ENCODE data around the gene LGALS16.

Gene LGALS16

DNA sequence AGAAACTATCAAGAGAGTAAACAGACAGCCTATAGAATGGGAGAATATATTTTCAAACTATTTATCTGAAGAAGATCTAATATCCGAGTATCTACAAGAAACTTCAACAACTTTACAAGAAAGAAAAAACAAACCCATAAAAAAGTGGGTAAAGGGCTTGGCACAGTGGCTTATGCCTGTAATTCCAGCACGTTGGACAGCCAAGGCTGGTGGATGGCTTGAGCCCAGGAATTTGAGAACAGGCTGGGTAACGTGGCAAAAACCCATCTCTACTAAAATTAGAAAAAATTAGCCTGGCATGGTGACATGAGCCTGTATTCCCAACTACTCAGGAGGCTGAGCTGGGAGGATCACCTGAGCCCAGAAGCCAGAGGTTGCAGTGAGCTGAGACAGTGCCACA, 7.8 kb upstream of the LGALS16 start:
- Histone ChIP-seq H3K9me3 (ENCODE audit: control insufficient read depth, insufficient read depth, low read length) (no peaks in the 10 kb centered on the region), H3F3A (ENCODE audit: control insufficient read depth, insufficient read depth) (no peaks in the 10 kb centered on the region), H4K20me1 (ENCODE audit: control insufficient read depth, insufficient read depth, low read depth, low read length) (no peaks in the 10 kb centered on the region), H3K79me2 (ENCODE audit: control insufficient read depth, low read length) (no peaks in the 10 kb centered on the region), H3K4me2 (ENCODE audit: low read length) (no peak overlapping the region), H3K9me2 (replicated peaks; ENCODE audit: control insufficient read depth, low read length) (no peaks in the 10 kb centered on the region), H3K27ac (ENCODE audit: low read depth, low read length) (no peak overlapping the region), H3K4me1 (ENCODE audit: control insufficient read depth, low read length) (no peaks in the 10 kb centered on the region), H3K27me3 (ENCODE audit: control insufficient read depth, low read length) (peaks cover 8% of the 10 kb centered on the region), H3K4me3 (ENCODE audit: low read length) (no peak overlapping the region), H3K36me3 (ENCODE audit: control insufficient read depth, low read length) (no peaks in the 10 kb centered on the region)
- no peak for TF ChIP-seq EZH2phosphoT487 (IDR thresholded peaks at IDR 0.05; ENCODE audit: borderline replicate concordance, low read length)
- TF ChIP-seq, protein P1, sequence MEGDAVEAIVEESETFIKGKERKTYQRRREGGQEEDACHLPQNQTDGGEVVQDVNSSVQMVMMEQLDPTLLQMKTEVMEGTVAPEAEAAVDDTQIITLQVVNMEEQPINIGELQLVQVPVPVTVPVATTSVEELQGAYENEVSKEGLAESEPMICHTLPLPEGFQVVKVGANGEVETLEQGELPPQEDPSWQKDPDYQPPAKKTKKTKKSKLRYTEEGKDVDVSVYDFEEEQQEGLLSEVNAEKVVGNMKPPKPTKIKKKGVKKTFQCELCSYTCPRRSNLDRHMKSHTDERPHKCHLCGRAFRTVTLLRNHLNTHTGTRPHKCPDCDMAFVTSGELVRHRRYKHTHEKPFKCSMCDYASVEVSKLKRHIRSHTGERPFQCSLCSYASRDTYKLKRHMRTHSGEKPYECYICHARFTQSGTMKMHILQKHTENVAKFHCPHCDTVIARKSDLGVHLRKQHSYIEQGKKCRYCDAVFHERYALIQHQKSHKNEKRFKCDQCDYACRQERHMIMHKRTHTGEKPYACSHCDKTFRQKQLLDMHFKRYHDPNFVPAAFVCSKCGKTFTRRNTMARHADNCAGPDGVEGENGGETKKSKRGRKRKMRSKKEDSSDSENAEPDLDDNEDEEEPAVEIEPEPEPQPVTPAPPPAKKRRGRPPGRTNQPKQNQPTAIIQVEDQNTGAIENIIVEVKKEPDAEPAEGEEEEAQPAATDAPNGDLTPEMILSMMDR (IDR thresholded peaks at IDR 0.05; ENCODE audit: low read depth, low read length, poor library complexity, severe bottlenecking) = no peak

DNA sequence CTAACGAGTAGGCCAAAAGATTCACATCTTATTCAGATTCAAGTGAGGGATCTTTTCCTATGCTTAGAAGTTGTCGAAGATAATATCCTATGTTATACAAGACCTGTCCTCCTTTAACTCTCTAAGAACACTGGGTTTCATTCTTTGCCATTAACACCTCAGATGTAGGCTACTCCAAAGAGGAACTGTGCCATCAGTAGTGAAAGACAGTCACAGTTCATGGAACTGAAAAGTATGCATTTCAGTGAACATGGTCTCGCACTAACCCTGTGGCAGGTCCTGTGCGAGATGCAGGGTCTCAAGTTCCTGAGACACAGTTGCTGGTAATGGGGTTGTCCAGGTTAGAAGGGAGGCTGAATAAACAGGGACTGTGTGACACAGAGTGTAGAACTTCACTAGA, 4.1 kb downstream of the LGALS16 start:
- Histone ChIP-seq H3K4me1 (ENCODE audit: control insufficient read depth, low read length) (no peaks in the 10 kb centered on the region), H3K27ac (ENCODE audit: low read depth, low read length) (no peak overlapping the region), H3K79me2 (ENCODE audit: control insufficient read depth, low read length) (no peaks in the 10 kb centered on the region), H4K20me1 (ENCODE audit: control insufficient read depth, insufficient read depth, low read depth, low read length) (no peaks in the 10 kb centered on the region), H3K9me3 (ENCODE audit: control insufficient read depth, insufficient read depth, low read length) (no peaks in the 10 kb centered on the region), H3K27me3 (ENCODE audit: control insufficient read depth, low read length) (no peaks in the 10 kb centered on the region; the same call in 1 of the 2 replicates), H3F3A (ENCODE audit: control insufficient read depth, insufficient read depth) (no peaks in the 10 kb centered on the region), H3K9me2 (replicated peaks; ENCODE audit: control insufficient read depth, low read length) (no peaks in the 10 kb centered on the region), H3K4me3 (ENCODE audit: low read length) (no peak overlapping the region), H3K36me3 (ENCODE audit: control insufficient read depth, low read length) (no peaks in the 10 kb centered on the region), H3K4me2 (ENCODE audit: low read length) (no peak overlapping the region)
- TF ChIP-seq EZH2phosphoT487 (IDR thresholded peaks at IDR 0.05; ENCODE audit: borderline replicate concordance, low read length) = no peak
- TF ChIP-seq, protein P1 (IDR thresholded peaks at IDR 0.05; ENCODE audit: low read depth, low read length, poor library complexity, severe bottlenecking) = no peak

DNA sequence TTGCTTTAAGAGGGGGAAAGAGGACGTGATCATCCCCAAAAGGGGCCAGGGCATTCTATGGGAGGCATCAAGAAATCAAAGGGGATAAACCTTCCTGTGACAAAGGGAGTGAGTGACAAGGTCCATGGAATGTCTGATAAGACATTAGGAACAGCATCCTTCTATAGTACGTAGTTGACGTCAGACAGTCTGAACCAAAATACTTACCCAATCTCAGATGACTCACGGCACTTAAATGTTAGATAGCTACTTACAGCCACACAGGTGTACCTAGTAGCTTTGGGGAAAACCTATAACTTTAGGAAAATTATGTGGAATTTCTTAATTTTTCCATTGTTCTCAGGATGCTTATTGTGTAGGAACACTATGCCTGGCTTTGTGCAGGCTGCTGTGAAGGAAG, 4.9 kb downstream of the LGALS16 start:
- H3F3A ChIP-seq (ENCODE audit: control insufficient read depth, insufficient read depth) = no peaks in the 10 kb centered on the region
- H3K27ac ChIP-seq (ENCODE audit: low read depth, low read length) = no peak overlapping the region
- H3K27me3 ChIP-seq (ENCODE audit: control insufficient read depth, low read length) = no peaks in the 10 kb centered on the region; the same call in 1 of the 2 replicates
- no peaks in the 10 kb centered on the region for H4K20me1 ChIP-seq (ENCODE audit: control insufficient read depth, insufficient read depth, low read depth, low read length)
- H3K4me3 ChIP-seq (ENCODE audit: low read length) = no peak overlapping the region
- H3K79me2 ChIP-seq (ENCODE audit: control insufficient read depth, low read length) = no peaks in the 10 kb centered on the region
- H3K9me3 ChIP-seq (ENCODE audit: control insufficient read depth, insufficient read depth, low read length) = peaks cover 4% of the 10 kb centered on the region; the same call in 1 of the 2 replicates
- H3K9me2 ChIP-seq (replicated peaks; ENCODE audit: control insufficient read depth, low read length) = no peaks in the 10 kb centered on the region
- H3K4me2 ChIP-seq (ENCODE audit: low read length) = no peak overlapping the region
- H3K36me3 ChIP-seq (ENCODE audit: control insufficient read depth, low read length) = no peaks in the 10 kb centered on the region
- TF ChIP-seq, protein P1 (IDR thresholded peaks at IDR 0.05; ENCODE audit: low read depth, low read length, poor library complexity, severe bottlenecking) = no peak
- no peak for TF ChIP-seq EZH2phosphoT487 (IDR thresholded peaks at IDR 0.05; ENCODE audit: borderline replicate concordance, low read length)
- no peaks in the 10 kb centered on the region for H3K4me1 ChIP-seq (ENCODE audit: control insufficient read depth, low read length)

Data from DOHH2 (cell line).